A673 (cell line): ENCODE results near the gene RBFOX2. TPM values are rescaled to one million over a fixed set of nuclear protein-coding genes. Genes with fewer than 3 reads are reported as not detected.

Experiments used
- BruUV-seq: library from RNA; stranded (reverse); fragments of 400-500 nt; replicated peaks from 2 replicates; lab custom pipeline; 2021; lab: Mats Ljungman, UMichigan
- CTCF ChIA-PET: fragments of 300-600 bp; sonication (Branson Sonifier 250); formaldehyde crosslinking; loops from one replicate; lab custom pipeline; 2022; ENCODE audit warnings: antibody characterized with exemption; lab: Charles Lee
- POLR2A ChIA-PET: fragments of 300-600 bp; sonication (Branson Sonifier 250); formaldehyde crosslinking; loops from one replicate; lab custom pipeline; 2022; ENCODE audit warnings: antibody characterized with exemption; ENCODE audit not compliant: low non-redundant PET; lab: Charles Lee
- DNase-seq: peaks from one replicate; pipeline ENCODE4 v3.0.0-alpha.2; 2015; ENCODE audit warnings: low spot score
- H3K27ac ChIP-seq: fragments of 200-600 bp; sonication (generic); 2 replicates; pipeline ENCODE4 v1.5.1; 2016; ENCODE audit warnings: mixed run types, low read depth, mild to moderate bottlenecking, mixed read lengths, antibody characterized with exemption, low read length; ENCODE audit not compliant: poor library complexity, severe bottlenecking
- H3K27me3 ChIP-seq: fragments of 200-600 bp; sonication (generic); replicated peaks from 2 replicates; pipeline ENCODE4 v1.6.1; 2017; ENCODE audit warnings: mixed run types, low read depth, mild to moderate bottlenecking, mixed read lengths, antibody characterized with exemption, low read length; ENCODE audit not compliant: insufficient read depth, poor library complexity
- H3K36me3 ChIP-seq: fragments of 200-600 bp; sonication (generic); 2 replicates; pipeline ENCODE4 v1.6.1; 2016; ENCODE audit warnings: mixed run types, mild to moderate bottlenecking, mixed read lengths, antibody characterized with exemption, low read length; ENCODE audit not compliant: insufficient read depth, poor library complexity, severe bottlenecking
- H3K4me1 ChIP-seq: fragments of 200-600 bp; sonication (generic); 2 replicates; pipeline ENCODE4 v1.6.1; 2017; ENCODE audit warnings: mixed run types, mild to moderate bottlenecking, mixed read lengths, antibody characterized with exemption, low read length; ENCODE audit not compliant: insufficient read depth, poor library complexity, severe bottlenecking
- H3K4me3 ChIP-seq: fragments of 200-600 bp; sonication (generic); 2 replicates; pipeline ENCODE4 v1.5.1; 2016; ENCODE audit warnings: low read depth, mixed run types, mild to moderate bottlenecking, mixed read lengths, low read length; ENCODE audit not compliant: poor library complexity, severe bottlenecking
- H3K9me3 ChIP-seq: fragments of 200-600 bp; sonication (generic); 2 replicates; pipeline ENCODE4 v1.6.1; 2016; ENCODE audit warnings: mixed run types, low read depth, mild to moderate bottlenecking, mixed read lengths, antibody characterized with exemption, low read length; ENCODE audit not compliant: poor library complexity, severe bottlenecking
- CTCF ChIP-seq: fragments of 300-800, 200-600 bp; sonication (generic); conservative IDR thresholded peaks from 2 replicates; pipeline ENCODE4 v1.5.1; 2017; ENCODE audit warnings: low read depth, mild to moderate bottlenecking, antibody characterized with exemption, low read length, moderate library complexity, mixed read lengths
- EZH2 ChIP-seq: fragments of 200-600 bp; sonication (generic); IDR thresholded peaks from 2 replicates; pipeline ENCODE4 v1.6.1; 2017; ENCODE audit warnings: borderline replicate concordance, low read depth, mild to moderate bottlenecking, mixed read lengths, antibody characterized with exemption, low read length; ENCODE audit not compliant: poor library complexity, severe bottlenecking
- intact Hi-C: fragments of 100-400 bp; cut with micrococcal nuclease; formaldehyde crosslinking; loops from one replicate; pipeline ENCODE4 v1.10.0; 2022; ENCODE audit not compliant: unreplicated experiment
- total RNA-seq: library from RNA; stranded (reverse); gene quantifications from 2 replicates; pipeline ENCODE4 v1.2.3, GENCODE V29; 2021

Gene RBFOX2
- total RNA-seq, 1 experiment from 2014 or later: 142 TPM

- intact Hi-C loops: loop anchor here (2.0 to 5.0 kb wide), 2 partner anchors 74 to 152 kb away; no protein-coding TSS in a partner anchor
- Histone ChIP-seq H3K36me3 (no peaks in the 10 kb centered on the region), H3K27ac (peak overlapping the region; percentile 95), H3K4me3 (peak overlapping the region; percentile 50), H3K4me1 (peaks cover 85% of the 10 kb centered on the region), H3K9me3 (no peaks in the 10 kb centered on the region), H3K27me3 (no peaks in the 10 kb centered on the region)
- ChIA-PET CTCF (interaction anchor here (1.9 kb wide), 1 partner anchor 151 kb away, joined by 11 read pairs; no protein-coding TSS in a partner anchor), POLR2A (interaction anchor here (0.6 to 1.0 kb wide), 4 partner anchors 10 to 114 kb away, joined by 3 to 8 read pairs (median 3); partner anchors contain the start of gene RBFOX2)
- BruUV-seq: no TSS peak
- peak; percentile 98 for DNase-seq
- TF ChIP-seq EZH2 (no peak), CTCF (no peak)
These were observed 113.8 kb downstream of the RBFOX2 start for GRCh38 chr22:35914665-35915476.

- H3K27ac ChIP-seq: peak overlapping the region; percentile 95
- POLR2A ChIA-PET: interaction anchor here (0.7 kb wide), 1 partner anchor 114 kb away, joined by 8 read pairs; the partner anchor contains the start of gene RBFOX2
- no peaks in the 10 kb centered on the region for H3K36me3 ChIP-seq
- no peaks in the 10 kb centered on the region for H3K27me3 ChIP-seq
- intact Hi-C loops: loop anchor here (2.0 kb wide), 1 partner anchor 74 kb away; no protein-coding TSS in a partner anchor
- no peak for DNase-seq
- peaks cover 84% of the 10 kb centered on the region for H3K4me1 ChIP-seq
- peak overlapping the region; percentile 50 for H3K4me3 ChIP-seq
- TF ChIP-seq CTCF: no peak
- TF ChIP-seq EZH2: no peak
- H3K9me3 ChIP-seq: no peaks in the 10 kb centered on the region
- BruUV-seq: no TSS peak
- CTCF ChIA-PET: interaction anchor here (1.9 kb wide), 1 partner anchor 152 kb away, joined by 11 read pairs; no protein-coding TSS in a partner anchor
These were observed 114.3 kb downstream of the RBFOX2 start for GRCh38 chr22:35914357-35914664.

GRCh38 chr22:35913925-35914324 is 114.7 kb downstream of the RBFOX2 start:
- intact Hi-C loops: loop anchor here (2.0 kb wide), 1 partner anchor 73 kb away; no protein-coding TSS in a partner anchor
- H3K9me3 ChIP-seq: no peaks in the 10 kb centered on the region
- H3K4me1 ChIP-seq: peaks cover 81% of the 10 kb centered on the region
- BruUV-seq: no TSS peak
- no peak for TF ChIP-seq EZH2
- TF ChIP-seq CTCF: no peak
- ChIA-PET POLR2A (no interaction called here), CTCF (interaction anchor here (1.9 kb wide), 1 partner anchor 152 kb away, joined by 11 read pairs; no protein-coding TSS in a partner anchor)
- DNase-seq: no peak
- H3K4me3 ChIP-seq: peak overlapping the region; percentile 50
- peak overlapping the region; percentile 95 for H3K27ac ChIP-seq
- H3K36me3 ChIP-seq: no peaks in the 10 kb centered on the region
- H3K27me3 ChIP-seq: no peaks in the 10 kb centered on the region
